Measurements from ENCODE around the gene RNF223.

- TF ChIP-seq CTCF (IDR thresholded peaks at IDR 0.05) = no peak
- no peak for TF ChIP-seq POLR2A (IDR thresholded peaks at IDR 0.05)
These were observed 52.8 kb downstream of the RNF223 start for GRCh38 chr1:1021010-1021919.
